ENCODE data around the gene POLR2E. TPM values are rescaled to one million over a fixed set of nuclear protein-coding genes. Genes with fewer than 3 reads are reported as not detected.

Gene POLR2E
- total RNA-seq, 1 donor from 2014 or later = 140 TPM

- Mint-ChIP-seq H3K9me3 (ENCODE audit: unreplicated experiment) (peaks cover 2% of the 10 kb centered on the region), H3K27ac (ENCODE audit: unreplicated experiment) (no peak overlapping the region), H3K4me1 (ENCODE audit: low read depth, unreplicated experiment) (peaks cover 4% of the 10 kb centered on the region), H3K27me3 (ENCODE audit: unreplicated experiment) (no peaks in the 10 kb centered on the region), H3K4me3 (ENCODE audit: unreplicated experiment) (no peak overlapping the region), H3K36me3 (ENCODE audit: unreplicated experiment) (no peaks in the 10 kb centered on the region)
- no peak for TF ChIP-seq CTCF (IDR thresholded peaks at IDR 0.05; ENCODE audit: partially characterized antibody, unreplicated experiment)
- DNase-seq = no peak
These were observed 5.9 kb downstream of the POLR2E start for GRCh38 chr19:1089126-1089771.

GRCh38 chr19:1088416-1089010 is 6.7 kb downstream of the POLR2E start:
- Mint-ChIP-seq H3K27ac (ENCODE audit: unreplicated experiment) (no peak overlapping the region), H3K27me3 (ENCODE audit: unreplicated experiment) (peaks cover 1% of the 10 kb centered on the region), H3K4me3 (ENCODE audit: unreplicated experiment) (no peak overlapping the region), H3K36me3 (ENCODE audit: unreplicated experiment) (no peaks in the 10 kb centered on the region), H3K9me3 (ENCODE audit: unreplicated experiment) (peaks cover 2% of the 10 kb centered on the region), H3K4me1 (ENCODE audit: low read depth, unreplicated experiment) (peaks cover 2% of the 10 kb centered on the region)
- no peak for DNase-seq
- no peak for TF ChIP-seq CTCF (IDR thresholded peaks at IDR 0.05; ENCODE audit: partially characterized antibody, unreplicated experiment)

- no peak for DNase-seq
- TF ChIP-seq CTCF (IDR thresholded peaks at IDR 0.05; ENCODE audit: partially characterized antibody, unreplicated experiment) = no peak
- peaks cover 2% of the 10 kb centered on the region for H3K4me1 Mint-ChIP-seq (ENCODE audit: low read depth, unreplicated experiment)
- H3K4me3 Mint-ChIP-seq (ENCODE audit: unreplicated experiment) = no peak overlapping the region
- no peak overlapping the region for H3K27ac Mint-ChIP-seq (ENCODE audit: unreplicated experiment)
- H3K9me3 Mint-ChIP-seq (ENCODE audit: unreplicated experiment) = peaks cover 2% of the 10 kb centered on the region
- peaks cover 2% of the 10 kb centered on the region for H3K27me3 Mint-ChIP-seq (ENCODE audit: unreplicated experiment)
- no peaks in the 10 kb centered on the region for H3K36me3 Mint-ChIP-seq (ENCODE audit: unreplicated experiment)
These were observed 7.3 kb downstream of the POLR2E start for GRCh38 chr19:1087813-1088415.

- Mint-ChIP-seq H3K27ac (ENCODE audit: unreplicated experiment) (no peak overlapping the region), H3K36me3 (ENCODE audit: unreplicated experiment) (no peaks in the 10 kb centered on the region), H3K9me3 (ENCODE audit: unreplicated experiment) (peaks cover 2% of the 10 kb centered on the region), H3K4me1 (ENCODE audit: low read depth, unreplicated experiment) (peaks cover 2% of the 10 kb centered on the region), H3K4me3 (ENCODE audit: unreplicated experiment) (no peak overlapping the region), H3K27me3 (ENCODE audit: unreplicated experiment) (peaks cover 2% of the 10 kb centered on the region)
- no peak for TF ChIP-seq CTCF (IDR thresholded peaks at IDR 0.05; ENCODE audit: partially characterized antibody, unreplicated experiment)
- DNase-seq = no peak
These were observed 8.6 kb downstream of the POLR2E start for GRCh38 chr19:1086613-1087012.
